ENCODE results near the gene TMEM163. TPM values are rescaled to one million over a fixed set of nuclear protein-coding genes. Genes with fewer than 3 reads are reported as not detected.
A peak's percentile ranks its signal among the peaks of the same experiment; 100 is the strongest.

TMEM163 gene
- total RNA-seq, 1 donor from 2014 or later = 2.2 TPM

- DNase-seq (ENCODE audit: low read depth, low spot score) = no peak
These were observed 25.2 kb downstream of the TMEM163 start for GRCh38 chr2:134693359-134694330.

- no peak for DNase-seq (ENCODE audit: low read depth, low spot score)
These were observed 26.3 kb downstream of the TMEM163 start for GRCh38 chr2:134692499-134692898.

GRCh38 chr2:134690629-134691215 lies 28.1 kb downstream of the TMEM163 start:
- no peak for DNase-seq (ENCODE audit: low read depth, low spot score)

- no peak for DNase-seq (ENCODE audit: low read depth, low spot score)
These were observed 29.5 kb downstream of the TMEM163 start for GRCh38 chr2:134689315-134689714.

GRCh38 chr2:134685967-134686366 lies 32.8 kb downstream of the TMEM163 start:
- DNase-seq (ENCODE audit: low read depth, low spot score) = no peak

GRCh38 chr2:134683561-134684112 lies 35.2 kb downstream of the TMEM163 start:
- DNase-seq (ENCODE audit: low read depth, low spot score) = peak; percentile 86

GRCh38 chr2:134682726-134683125 lies 36.1 kb downstream of the TMEM163 start:
- DNase-seq (ENCODE audit: low read depth, low spot score) = peak; percentile 63

GRCh38 chr2:134681201-134681600 lies 37.6 kb downstream of the TMEM163 start:
- DNase-seq (ENCODE audit: low read depth, low spot score) = no peak

- no peak for DNase-seq (ENCODE audit: low read depth, low spot score)
These were observed 39.1 kb downstream of the TMEM163 start for GRCh38 chr2:134679745-134680144.

- DNase-seq (ENCODE audit: low read depth, low spot score) = no peak
These were observed 39.5 kb downstream of the TMEM163 start for GRCh38 chr2:134679294-134679693.

- no peak for DNase-seq (ENCODE audit: low read depth, low spot score)
These were observed 40.7 kb downstream of the TMEM163 start for GRCh38 chr2:134677856-134678756.

- DNase-seq (ENCODE audit: low read depth, low spot score) = no peak
These were observed 41.8 kb downstream of the TMEM163 start for GRCh38 chr2:134676960-134677359.

- no peak for DNase-seq (ENCODE audit: low read depth, low spot score)
These were observed 43.5 kb downstream of the TMEM163 start for GRCh38 chr2:134675314-134675713.

- DNase-seq (ENCODE audit: low read depth, low spot score) = no peak
These were observed 44.1 kb downstream of the TMEM163 start for GRCh38 chr2:134674687-134675086.

- DNase-seq (ENCODE audit: low read depth, low spot score) = no peak
These were observed 47.3 kb downstream of the TMEM163 start for GRCh38 chr2:134671513-134671912.

GRCh38 chr2:134670955-134671354 lies 47.8 kb downstream of the TMEM163 start:
- no peak for DNase-seq (ENCODE audit: low read depth, low spot score)

GRCh38 chr2:134669731-134670669 lies 48.8 kb downstream of the TMEM163 start:
- no peak for DNase-seq (ENCODE audit: low read depth, low spot score)

- no peak for DNase-seq (ENCODE audit: low read depth, low spot score)
These were observed 50.0 kb downstream of the TMEM163 start for GRCh38 chr2:134668821-134669220.

GRCh38 chr2:134667541-134667940 lies 51.3 kb downstream of the TMEM163 start:
- DNase-seq (ENCODE audit: low read depth, low spot score) = no peak

- DNase-seq (ENCODE audit: low read depth, low spot score) = no peak
These were observed 51.7 kb downstream of the TMEM163 start for GRCh38 chr2:134667081-134667480.

Data from pulmonary artery endothelial cell (primary cell).